Thyroid gland (tissue), 4 donors: ENCODE results near the gene LRRC4C. TPM values are rescaled to one million over a fixed set of nuclear protein-coding genes. Genes with fewer than 3 reads are reported as not detected.

Experiments used
- DNase-seq, 2 donors: peaks; one replicate each; pipeline ENCODE4 v3.0.0-alpha.2; 2019
- H3K27ac ChIP-seq, 3 donors: fragments of 200-600 bp; sonication (generic); 1 replicate in 2 of 3; 2 replicates in 1 of 3; pipeline ENCODE4 v1.5.1; 2016 to 2019; ENCODE audit warnings: mild to moderate bottlenecking in 1 of 3, moderate library complexity in 1 of 3
- H3K27me3 ChIP-seq: fragments of 200-600 bp; sonication (generic); one replicate; pipeline ENCODE4 v1.5.1; 2019
- H3K36me3 ChIP-seq, 2 donors: fragments of 200-600 bp; sonication (generic); one replicate each; pipeline ENCODE4 v1.5.1; 2016 to 2019
- H3K4me1 ChIP-seq, 2 donors: fragments of 200-600 bp; sonication (generic); one replicate each; pipeline ENCODE4 v1.5.1; 2017 to 2019
- H3K4me3 ChIP-seq, 3 donors: fragments of 200-600 bp; sonication (generic); replicated peaks in 1 of 3; 1 replicate in 2 of 3; 2 replicates in 1 of 3; pipeline ENCODE4 v1.5.1; 2016; ENCODE audit warnings: mild to moderate bottlenecking in 1 of 3
- H3K9me3 ChIP-seq: fragments of 200-600 bp; sonication (generic); one replicate; pipeline ENCODE4 v1.5.1; 2017
- CTCF ChIP-seq, 6 experiments: fragments of 200-600 bp in 3 of 6; fragments of 450-650 bp in 3 of 6; sonication (generic) in 3 of 6; IDR thresholded peaks; one replicate each; pipeline ENCODE4 v1.5.1; 2016 to 2019; ENCODE audit warnings: antibody characterized with exemption in 6 of 6, mild to moderate bottlenecking in 2 of 6, inconsistent platforms in 1 of 6, moderate library complexity in 1 of 6
- POLR2A ChIP-seq, 2 donors: fragments of 450-650 bp; IDR thresholded peaks; one replicate each; pipeline ENCODE4 v1.6.1; 2017; ENCODE audit warnings: antibody characterized with exemption in 2 of 2, mild to moderate bottlenecking in 2 of 2, moderate library complexity in 1 of 2
- WGBS, 2 donors: methylation state at CpG; one replicate each; pipeline ENCODE4 v1.1.5; 2017; 5-methylcytosine and 5-hydroxymethylcytosine counted together
- intact Hi-C: fragments of 100-400 bp; cut with DNase I; formaldehyde crosslinking; loops from one replicate; pipeline ENCODE4 v1.15.1; 2023
- total RNA-seq, 4 donors: library from RNA; depleted of rRNA; stranded (reverse); fragments of >200 nt; gene quantifications; one replicate each; pipeline ENCODE4 v1.2.3, GENCODE V29; 2016

Gene LRRC4C
- total RNA-seq, 4 donors from 2014 or later = 4.6 to 13.9 (median 7.8) TPM

GRCh38 chr11:41283191-41283930 lies 176.1 kb downstream of the LRRC4C start:
- Histone ChIP-seq H3K4me3 (no peak overlapping the region), H3K27ac (no peak overlapping the region), H3K9me3 (no peaks in the 10 kb centered on the region), H3K4me1 (no peaks in the 10 kb centered on the region), H3K36me3 (no peaks in the 10 kb centered on the region), H3K27me3 (no peaks in the 10 kb centered on the region)
- whole genome bisulfite sequencing, 2 donors = 84 to 89% methylated on average over 6 of the region's 6 CpGs
- no peak for DNase-seq
- TF ChIP-seq POLR2A (IDR thresholded peaks at IDR 0.05) = no peak
- no peak for TF ChIP-seq CTCF (IDR thresholded peaks at IDR 0.05)
- intact Hi-C loops = no loop called here

- 88 to 90% methylated on average over 5 of the region's 5 CpGs for WGBS, 2 donors
- H3K4me1 ChIP-seq = no peaks in the 10 kb centered on the region
- no peak overlapping the region for H3K27ac ChIP-seq
- no peak overlapping the region for H3K4me3 ChIP-seq
- intact Hi-C loops = no loop called here
- TF ChIP-seq CTCF (IDR thresholded peaks at IDR 0.05) = no peak
- no peak for TF ChIP-seq POLR2A (IDR thresholded peaks at IDR 0.05)
- no peaks in the 10 kb centered on the region for H3K27me3 ChIP-seq
- no peak for DNase-seq
- H3K9me3 ChIP-seq = no peaks in the 10 kb centered on the region
- no peaks in the 10 kb centered on the region for H3K36me3 ChIP-seq
Observed at GRCh38 chr11:41282395-41282794, 177.1 kb downstream of the LRRC4C start.

- Histone ChIP-seq H3K9me3 (no peaks in the 10 kb centered on the region), H3K4me3 (no peak overlapping the region), H3K27ac (no peak overlapping the region), H3K27me3 (no peaks in the 10 kb centered on the region), H3K36me3 (no peaks in the 10 kb centered on the region), H3K4me1 (no peaks in the 10 kb centered on the region)
- intact Hi-C loops = no loop called here
- no peak for DNase-seq
- 70 to 75% methylated on average over 7 of the region's 7 CpGs for WGBS, 2 donors
- TF ChIP-seq POLR2A (IDR thresholded peaks at IDR 0.05) (no peak), CTCF (IDR thresholded peaks at IDR 0.05) (no peak)
Observed at GRCh38 chr11:41281131-41281742, 178.2 kb downstream of the LRRC4C start.

- intact Hi-C loops = no loop called here
- H3K27me3 ChIP-seq = no peaks in the 10 kb centered on the region
- no peaks in the 10 kb centered on the region for H3K36me3 ChIP-seq
- DNase-seq = no peak
- no peaks in the 10 kb centered on the region for H3K9me3 ChIP-seq
- H3K4me1 ChIP-seq = no peaks in the 10 kb centered on the region
- TF ChIP-seq POLR2A (IDR thresholded peaks at IDR 0.05) (no peak), CTCF (IDR thresholded peaks at IDR 0.05) (no peak)
- H3K4me3 ChIP-seq = no peak overlapping the region
- H3K27ac ChIP-seq = no peak overlapping the region
- WGBS, 2 donors = 94 to 97% methylated on average over 8 of the region's 8 CpGs
Observed at GRCh38 chr11:41274831-41275230, 184.6 kb downstream of the LRRC4C start.

- Histone ChIP-seq H3K27ac (no peak overlapping the region), H3K36me3 (no peaks in the 10 kb centered on the region), H3K4me1 (no peaks in the 10 kb centered on the region), H3K9me3 (no peaks in the 10 kb centered on the region), H3K27me3 (no peaks in the 10 kb centered on the region), H3K4me3 (no peak overlapping the region)
- WGBS, 2 donors = 88 to 94% methylated on average over 3 of the region's 3 CpGs
- intact Hi-C loops = no loop called here
- TF ChIP-seq CTCF (IDR thresholded peaks at IDR 0.05) (no peak), POLR2A (IDR thresholded peaks at IDR 0.05) (no peak)
- no peak for DNase-seq
Observed at GRCh38 chr11:41273908-41274307, 185.5 kb downstream of the LRRC4C start.
